Measurements from ENCODE around the gene TMEM117.

- TF ChIP-seq, protein P1, sequence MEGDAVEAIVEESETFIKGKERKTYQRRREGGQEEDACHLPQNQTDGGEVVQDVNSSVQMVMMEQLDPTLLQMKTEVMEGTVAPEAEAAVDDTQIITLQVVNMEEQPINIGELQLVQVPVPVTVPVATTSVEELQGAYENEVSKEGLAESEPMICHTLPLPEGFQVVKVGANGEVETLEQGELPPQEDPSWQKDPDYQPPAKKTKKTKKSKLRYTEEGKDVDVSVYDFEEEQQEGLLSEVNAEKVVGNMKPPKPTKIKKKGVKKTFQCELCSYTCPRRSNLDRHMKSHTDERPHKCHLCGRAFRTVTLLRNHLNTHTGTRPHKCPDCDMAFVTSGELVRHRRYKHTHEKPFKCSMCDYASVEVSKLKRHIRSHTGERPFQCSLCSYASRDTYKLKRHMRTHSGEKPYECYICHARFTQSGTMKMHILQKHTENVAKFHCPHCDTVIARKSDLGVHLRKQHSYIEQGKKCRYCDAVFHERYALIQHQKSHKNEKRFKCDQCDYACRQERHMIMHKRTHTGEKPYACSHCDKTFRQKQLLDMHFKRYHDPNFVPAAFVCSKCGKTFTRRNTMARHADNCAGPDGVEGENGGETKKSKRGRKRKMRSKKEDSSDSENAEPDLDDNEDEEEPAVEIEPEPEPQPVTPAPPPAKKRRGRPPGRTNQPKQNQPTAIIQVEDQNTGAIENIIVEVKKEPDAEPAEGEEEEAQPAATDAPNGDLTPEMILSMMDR (IDR thresholded peaks at IDR 0.05), result no peak
- TF ChIP-seq EZH2 (IDR thresholded peaks at IDR 0.05; ENCODE audit: borderline replicate concordance, insufficient read depth, low read depth, low read length, poor library complexity, severe bottlenecking), result no peak
These were observed 348.8 kb downstream of the TMEM117 start for GRCh38 chr12:44184499-44185206.

Measured in B cell (primary cell).